ENCODE measurements around the gene TMEM135. TPM values are rescaled to one million over a fixed set of nuclear protein-coding genes. Genes with fewer than 3 reads are reported as not detected.
"Not testable (repeated sequence)": the region's sequence is repeated elsewhere in the genome, so short reads cannot be mapped to it uniquely, and the experiment has no call there.

Gene TMEM135
- total RNA-seq, 1 experiment from 2014 or later, result 12.6 TPM

DNA sequence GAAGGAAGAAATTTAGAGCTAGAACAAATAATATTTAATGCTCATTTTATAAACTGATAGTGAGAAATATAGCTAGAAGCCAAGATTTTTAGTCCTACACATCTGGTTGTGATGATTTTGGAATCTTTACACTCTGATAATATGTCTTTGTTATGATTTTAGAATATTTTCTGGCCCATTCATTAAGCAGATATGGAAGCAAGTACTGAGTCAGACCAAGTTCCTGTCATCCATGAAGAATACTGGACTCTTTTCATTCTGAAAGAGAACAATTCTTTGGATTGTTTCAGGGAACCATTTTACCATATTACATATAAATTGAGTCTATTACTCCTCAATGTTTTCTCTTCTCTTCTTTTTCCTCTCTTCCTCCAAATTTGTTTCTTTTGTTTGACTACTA lies 227.4 kb downstream of the TMEM135 start:
- Mint-ChIP-seq H3K4me1 (ENCODE audit: low read depth, unreplicated experiment) (peaks cover 8% of the 10 kb centered on the region), H3K27me3 (ENCODE audit: unreplicated experiment) (no peaks in the 10 kb centered on the region), H3K36me3 (ENCODE audit: insufficient read depth, unreplicated experiment) (no peaks in the 10 kb centered on the region), H3K9me3 (ENCODE audit: low read depth, unreplicated experiment) (no peaks in the 10 kb centered on the region), H3K4me3 (ENCODE audit: low read depth, unreplicated experiment) (no peak overlapping the region), H3K27ac (ENCODE audit: unreplicated experiment) (no peak overlapping the region)
- CTCF ChIA-PET, result interaction anchor here (0.5 kb wide), 1 partner anchor 14 kb away, joined by 3 read pairs; no protein-coding TSS in a partner anchor
- DNase-seq, result no peak
- BruUV-seq (replicated peaks), result no TSS peak
- TF ChIP-seq, protein P1, sequence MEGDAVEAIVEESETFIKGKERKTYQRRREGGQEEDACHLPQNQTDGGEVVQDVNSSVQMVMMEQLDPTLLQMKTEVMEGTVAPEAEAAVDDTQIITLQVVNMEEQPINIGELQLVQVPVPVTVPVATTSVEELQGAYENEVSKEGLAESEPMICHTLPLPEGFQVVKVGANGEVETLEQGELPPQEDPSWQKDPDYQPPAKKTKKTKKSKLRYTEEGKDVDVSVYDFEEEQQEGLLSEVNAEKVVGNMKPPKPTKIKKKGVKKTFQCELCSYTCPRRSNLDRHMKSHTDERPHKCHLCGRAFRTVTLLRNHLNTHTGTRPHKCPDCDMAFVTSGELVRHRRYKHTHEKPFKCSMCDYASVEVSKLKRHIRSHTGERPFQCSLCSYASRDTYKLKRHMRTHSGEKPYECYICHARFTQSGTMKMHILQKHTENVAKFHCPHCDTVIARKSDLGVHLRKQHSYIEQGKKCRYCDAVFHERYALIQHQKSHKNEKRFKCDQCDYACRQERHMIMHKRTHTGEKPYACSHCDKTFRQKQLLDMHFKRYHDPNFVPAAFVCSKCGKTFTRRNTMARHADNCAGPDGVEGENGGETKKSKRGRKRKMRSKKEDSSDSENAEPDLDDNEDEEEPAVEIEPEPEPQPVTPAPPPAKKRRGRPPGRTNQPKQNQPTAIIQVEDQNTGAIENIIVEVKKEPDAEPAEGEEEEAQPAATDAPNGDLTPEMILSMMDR (IDR thresholded peaks at IDR 0.05; ENCODE audit: unreplicated experiment), result no peak
- intact Hi-C loops (cut with micrococcal nuclease; ENCODE audit: unreplicated experiment), result no loop called here

GRCh38 chr11:87265979-87266378 lies 228.2 kb downstream of the TMEM135 start:
- no peak overlapping the region for H3K27ac Mint-ChIP-seq (ENCODE audit: unreplicated experiment)
- no peaks in the 10 kb centered on the region for H3K9me3 Mint-ChIP-seq (ENCODE audit: low read depth, unreplicated experiment)
- DNase-seq, result no peak
- TF ChIP-seq, protein P1 (IDR thresholded peaks at IDR 0.05; ENCODE audit: unreplicated experiment), result no peak
- CTCF ChIA-PET, result no interaction called here
- no peaks in the 10 kb centered on the region for H3K27me3 Mint-ChIP-seq (ENCODE audit: unreplicated experiment)
- no TSS peak for BruUV-seq (replicated peaks)
- H3K4me1 Mint-ChIP-seq (ENCODE audit: low read depth, unreplicated experiment), result peaks cover 8% of the 10 kb centered on the region
- H3K36me3 Mint-ChIP-seq (ENCODE audit: insufficient read depth, unreplicated experiment), result no peaks in the 10 kb centered on the region
- H3K4me3 Mint-ChIP-seq (ENCODE audit: low read depth, unreplicated experiment), result no peak overlapping the region
- intact Hi-C loops (cut with micrococcal nuclease; ENCODE audit: unreplicated experiment), result no loop called here

- Mint-ChIP-seq H3K27me3 (ENCODE audit: unreplicated experiment) (no peaks in the 10 kb centered on the region), H3K4me3 (ENCODE audit: low read depth, unreplicated experiment) (no peak overlapping the region), H3K27ac (ENCODE audit: unreplicated experiment) (no peak overlapping the region), H3K36me3 (ENCODE audit: insufficient read depth, unreplicated experiment) (no peaks in the 10 kb centered on the region), H3K9me3 (ENCODE audit: low read depth, unreplicated experiment) (no peaks in the 10 kb centered on the region), H3K4me1 (ENCODE audit: low read depth, unreplicated experiment) (peaks cover 8% of the 10 kb centered on the region)
- intact Hi-C loops (cut with micrococcal nuclease; ENCODE audit: unreplicated experiment), result no loop called here
- TF ChIP-seq, protein P1 (IDR thresholded peaks at IDR 0.05; ENCODE audit: unreplicated experiment), result no peak
- no peak for DNase-seq
- no TSS peak for BruUV-seq (replicated peaks)
- CTCF ChIA-PET, result no interaction called here
These were observed 229.0 kb downstream of the TMEM135 start for GRCh38 chr11:87266751-87267150.

DNA sequence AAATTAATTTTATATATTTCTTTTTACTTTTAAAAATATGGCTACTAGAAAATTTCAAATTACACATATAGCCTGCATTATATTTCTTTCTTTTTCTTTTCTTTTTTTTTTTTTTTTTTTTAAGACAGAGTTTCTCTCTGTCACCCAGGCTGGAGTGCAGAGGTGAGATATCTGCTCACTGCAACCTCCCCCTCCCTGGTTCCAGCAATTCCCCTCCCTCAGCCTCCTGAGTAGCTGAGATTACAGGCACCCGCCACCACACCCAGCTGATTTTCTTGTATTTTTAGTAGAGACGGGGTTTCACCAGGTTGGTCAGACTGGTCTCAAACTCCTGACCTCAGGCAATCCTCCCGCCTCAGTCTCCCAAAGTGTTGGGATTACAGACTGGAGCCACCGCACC lies 234.2 kb downstream of the TMEM135 start:
- intact Hi-C loops (cut with micrococcal nuclease; ENCODE audit: unreplicated experiment); H3K36me3 Mint-ChIP-seq (ENCODE audit: insufficient read depth, unreplicated experiment); H3K27me3 Mint-ChIP-seq (ENCODE audit: unreplicated experiment); DNase-seq; H3K4me1 Mint-ChIP-seq (ENCODE audit: low read depth, unreplicated experiment); H3K27ac Mint-ChIP-seq (ENCODE audit: unreplicated experiment); BruUV-seq (replicated peaks); H3K4me3 Mint-ChIP-seq (ENCODE audit: low read depth, unreplicated experiment); H3K9me3 Mint-ChIP-seq (ENCODE audit: low read depth, unreplicated experiment); CTCF ChIA-PET: not testable (repeated sequence)

DNA sequence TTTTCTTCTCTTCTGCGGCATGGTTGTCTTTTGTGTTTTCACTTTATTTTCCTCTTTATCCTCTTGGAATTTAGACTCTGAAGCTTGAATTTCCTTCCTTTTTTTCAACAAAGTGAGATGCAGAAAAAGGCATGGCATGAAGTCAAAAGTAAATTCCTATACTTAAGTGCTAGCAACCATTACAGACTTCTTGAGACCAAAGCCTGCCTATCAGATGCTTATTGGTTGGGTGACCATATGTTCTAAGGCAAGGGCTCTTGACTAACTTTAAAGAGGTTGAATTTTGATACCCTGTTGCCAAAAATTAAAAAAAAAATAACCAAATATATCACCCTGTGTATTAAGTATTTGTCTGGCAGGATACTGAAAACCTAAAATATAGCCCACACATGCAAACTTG lies 237.4 kb downstream of the TMEM135 start:
- DNase-seq, result no peak
- Mint-ChIP-seq H3K27me3 (ENCODE audit: unreplicated experiment) (no peaks in the 10 kb centered on the region), H3K9me3 (ENCODE audit: low read depth, unreplicated experiment) (no peaks in the 10 kb centered on the region), H3K4me3 (ENCODE audit: low read depth, unreplicated experiment) (no peak overlapping the region), H3K27ac (ENCODE audit: unreplicated experiment) (no peak overlapping the region), H3K36me3 (ENCODE audit: insufficient read depth, unreplicated experiment) (no peaks in the 10 kb centered on the region), H3K4me1 (ENCODE audit: low read depth, unreplicated experiment) (no peaks in the 10 kb centered on the region)
- no TSS peak for BruUV-seq (replicated peaks)
- intact Hi-C loops (cut with micrococcal nuclease; ENCODE audit: unreplicated experiment), result no loop called here
- CTCF ChIA-PET, result no interaction called here
- TF ChIP-seq, protein P1 (IDR thresholded peaks at IDR 0.05; ENCODE audit: unreplicated experiment), result no peak
